Measurements from ENCODE around the gene WDR43. TPM values are rescaled to one million over a fixed set of nuclear protein-coding genes. Genes with fewer than 3 reads are reported as not detected.
"Not testable (repeated sequence)": the region's sequence is repeated elsewhere in the genome, so short reads cannot be mapped to it uniquely, and the experiment has no call there.

WDR43 gene
- total and polyA plus RNA-seq, 8 donors = 9.7 to 73.2 (median 18.6) TPM

DNA sequence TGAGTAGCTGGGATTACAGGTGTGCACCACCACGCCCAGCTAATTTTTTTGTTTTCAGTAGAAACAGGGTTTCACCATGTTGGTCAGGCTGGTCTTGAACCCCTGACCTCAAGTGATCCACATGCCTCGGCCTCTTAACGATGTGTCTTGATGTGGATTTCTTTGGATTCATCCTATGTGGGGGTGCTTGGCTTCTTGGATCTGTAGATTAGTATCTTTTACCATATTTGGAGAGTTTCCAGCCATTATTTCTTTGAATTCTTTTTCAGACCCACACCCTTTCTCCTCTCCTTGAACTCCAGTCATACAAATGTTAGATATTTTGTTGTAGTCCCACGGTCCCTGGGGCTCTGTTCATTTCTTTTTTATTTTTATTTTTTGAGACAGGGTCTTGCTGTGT lies 79.8 kb downstream of the WDR43 start:
- H3K27me3 ChIP-seq = no peaks in the 10 kb centered on the region
- 88 to 96% (median 91%) methylated on average over 4 of the region's 4 CpGs for WGBS, 5 donors
- H3K4me1 ChIP-seq = no peaks in the 10 kb centered on the region
- H3K27ac ChIP-seq = no peak overlapping the region
- H3K4me3 ChIP-seq = no peak overlapping the region
- no peak for TF ChIP-seq EP300 (IDR thresholded peaks at IDR 0.05)
- intact Hi-C loops (cut with DNase I; ENCODE audit: low total_unique reads) = no loop called here
- no peaks in the 10 kb centered on the region for H3K9me3 ChIP-seq
- H3K36me3 ChIP-seq = no peaks in the 10 kb centered on the region
- no peak for DNase-seq

DNA sequence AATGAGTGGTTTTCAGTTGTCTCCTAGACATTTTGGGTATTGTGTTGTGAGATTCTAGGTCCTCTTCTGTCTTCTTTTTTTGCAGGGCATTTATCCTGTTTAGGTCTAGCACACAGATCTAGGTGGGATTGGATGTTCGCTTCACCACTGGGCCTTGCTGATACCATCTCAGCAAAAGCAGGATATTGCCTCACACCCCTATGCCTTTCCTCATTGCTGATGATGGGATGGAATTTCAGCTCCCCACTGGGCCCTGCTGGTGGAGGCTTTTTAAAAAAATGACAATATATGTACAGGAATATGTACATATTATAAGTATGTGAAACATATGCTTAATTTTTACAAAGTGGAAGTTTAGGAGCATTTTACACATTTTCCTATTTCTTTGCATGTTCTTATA lies 81.2 kb downstream of the WDR43 start:
- 85 to 100% (median 95%) methylated on average over 1 of the region's 1 CpG for WGBS, 5 donors
- peaks cover 0 to 11% (median 4%) of the 10 kb centered on the region in 4 donors for H3K4me1 ChIP-seq
- H3K27ac ChIP-seq = no peak overlapping the region
- no peaks in the 10 kb centered on the region for H3K9me3 ChIP-seq
- no peak for TF ChIP-seq CTCF (IDR thresholded peaks at IDR 0.05)
- H3K4me3 ChIP-seq = no peak overlapping the region
- no peak for DNase-seq
- intact Hi-C loops (cut with DNase I; ENCODE audit: low total_unique reads) = no loop called here
- no peaks in the 10 kb centered on the region for H3K27me3 ChIP-seq
- no peaks in the 10 kb centered on the region for H3K36me3 ChIP-seq

DNA sequence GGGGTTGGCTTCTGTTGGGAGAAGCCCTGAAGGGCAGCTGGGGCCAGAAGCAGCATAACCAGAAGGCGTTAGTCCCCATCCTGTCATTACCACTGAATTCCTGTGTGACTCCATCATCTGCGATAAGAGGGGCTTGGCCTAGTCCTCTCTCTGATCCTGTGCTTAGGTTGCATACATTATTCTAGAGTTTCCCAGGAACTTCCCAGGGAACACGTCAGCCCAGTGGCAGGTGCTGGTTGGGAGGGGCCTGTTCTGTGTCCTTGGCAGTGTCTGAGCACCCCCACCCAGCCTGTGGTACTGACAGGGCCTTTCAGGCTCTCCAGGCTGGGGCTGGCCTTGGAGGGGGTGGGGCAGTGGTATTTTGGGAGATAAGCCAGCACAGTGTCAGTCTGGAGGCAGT lies 82.1 kb downstream of the WDR43 start:
- Histone ChIP-seq H3K27ac (no peak overlapping the region), H3K36me3 (no peaks in the 10 kb centered on the region), H3K27me3 (no peaks in the 10 kb centered on the region), H3K4me1 (peaks cover 8 to 20% (median 13%) of the 10 kb centered on the region in 4 donors), H3K9me3 (no peaks in the 10 kb centered on the region), H3K4me3 (no peak overlapping the region)
- peak in 1 of 2 donors; percentile 64 for DNase-seq
- intact Hi-C loops (cut with DNase I; ENCODE audit: low total_unique reads) = no loop called here
- TF ChIP-seq CTCF (IDR thresholded peaks at IDR 0.05) (no peak), POLR2AphosphoS5 (IDR thresholded peaks at IDR 0.05) (no peak), POLR2A (IDR thresholded peaks at IDR 0.05) (no peak), EP300 (IDR thresholded peaks at IDR 0.05) (no peak)
- WGBS, 5 donors = 26 to 67% (median 60%) methylated on average over 2 to 3 of the region's 3 CpGs

- H3K4me1 ChIP-seq = peaks cover 15 to 26% (median 16%) of the 10 kb centered on the region in 4 donors
- no peaks in the 10 kb centered on the region for H3K9me3 ChIP-seq
- H3K4me3 ChIP-seq = no peak overlapping the region
- DNase-seq = no peak
- no peaks in the 10 kb centered on the region for H3K36me3 ChIP-seq
- 69 to 91% (median 89%) methylated on average over 4 to 10 of the region's 10 CpGs for WGBS, 5 donors
- TF ChIP-seq EP300 (IDR thresholded peaks at IDR 0.05) (no peak), POLR2AphosphoS5 (IDR thresholded peaks at IDR 0.05) (no peak), CTCF (IDR thresholded peaks at IDR 0.05) (no peak), POLR2A (IDR thresholded peaks at IDR 0.05) (no peak)
- no peaks in the 10 kb centered on the region for H3K27me3 ChIP-seq
- no peak overlapping the region for H3K27ac ChIP-seq
- intact Hi-C loops (cut with DNase I; ENCODE audit: low total_unique reads) = no loop called here
Measured at GRCh38 chr2:28977176-28977875, 82.9 kb downstream of the WDR43 start.

DNA sequence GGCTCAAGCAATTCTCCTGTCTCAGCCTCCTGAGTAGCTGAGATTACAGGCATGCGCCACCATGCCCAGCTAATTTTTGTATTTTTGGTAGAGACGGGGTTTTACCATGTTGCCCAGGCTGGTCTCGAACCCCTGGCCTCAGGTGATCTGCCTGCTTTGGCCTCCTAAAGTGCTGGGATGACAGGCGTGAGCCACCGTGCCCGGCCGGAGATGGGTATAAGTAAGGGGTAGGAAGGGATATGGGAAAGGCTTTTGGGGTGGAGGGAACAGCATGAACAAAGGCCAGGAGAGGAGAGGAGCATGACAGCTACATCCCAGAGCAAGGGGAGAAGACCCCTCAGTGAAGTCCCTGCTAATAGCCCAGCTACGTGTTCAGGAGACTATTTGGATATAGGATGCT lies 83.5 kb downstream of the WDR43 start:
- H3K9me3 ChIP-seq; intact Hi-C loops (cut with DNase I; ENCODE audit: low total_unique reads); H3K4me3 ChIP-seq; H3K27ac ChIP-seq; DNase-seq; H3K36me3 ChIP-seq; H3K27me3 ChIP-seq: not testable (repeated sequence)
- WGBS, 5 donors = 86 to 92% (median 89%) methylated on average over 8 of the region's 8 CpGs
- H3K4me1 ChIP-seq = peaks cover 15 to 31% (median 18%) of the 10 kb centered on the region in 4 donors

Data from stomach (tissue), 9 donors.